ENCODE measurements around the gene ZBED2.

ZBED2 gene

GRCh38 chr3:111592936-111593335 is 2.2 kb downstream of the ZBED2 start:
- Mint-ChIP-seq H3K27me3 (no peaks in the 10 kb centered on the region), H3K4me1 (ENCODE audit: low read depth) (peaks cover 82% of the 10 kb centered on the region), H3K27ac (peak overlapping the region; percentile 99), H3K9me3 (no peaks in the 10 kb centered on the region), H3K4me3 (peak overlapping the region; percentile 98), H3K36me3 (ENCODE audit: low read depth) (peaks cover 78% of the 10 kb centered on the region)

- Mint-ChIP-seq H3K36me3 (ENCODE audit: low read depth) (peaks cover 79% of the 10 kb centered on the region), H3K4me1 (ENCODE audit: low read depth) (peaks cover 82% of the 10 kb centered on the region), H3K27ac (peak overlapping the region; percentile 99), H3K4me3 (peak overlapping the region; percentile 98), H3K9me3 (no peaks in the 10 kb centered on the region), H3K27me3 (no peaks in the 10 kb centered on the region)
These were observed 3.0 kb downstream of the ZBED2 start for GRCh38 chr3:111592143-111592542.

- H3K4me3 Mint-ChIP-seq: peak overlapping the region; percentile 98
- peak overlapping the region; percentile 99 for H3K27ac Mint-ChIP-seq
- H3K9me3 Mint-ChIP-seq: peaks cover 4% of the 10 kb centered on the region
- H3K27me3 Mint-ChIP-seq: no peaks in the 10 kb centered on the region
- peaks cover 82% of the 10 kb centered on the region for H3K4me1 Mint-ChIP-seq (ENCODE audit: low read depth)
- H3K36me3 Mint-ChIP-seq (ENCODE audit: low read depth): peaks cover 85% of the 10 kb centered on the region
These were observed 3.6 kb downstream of the ZBED2 start for GRCh38 chr3:111591555-111591954.

DNA sequence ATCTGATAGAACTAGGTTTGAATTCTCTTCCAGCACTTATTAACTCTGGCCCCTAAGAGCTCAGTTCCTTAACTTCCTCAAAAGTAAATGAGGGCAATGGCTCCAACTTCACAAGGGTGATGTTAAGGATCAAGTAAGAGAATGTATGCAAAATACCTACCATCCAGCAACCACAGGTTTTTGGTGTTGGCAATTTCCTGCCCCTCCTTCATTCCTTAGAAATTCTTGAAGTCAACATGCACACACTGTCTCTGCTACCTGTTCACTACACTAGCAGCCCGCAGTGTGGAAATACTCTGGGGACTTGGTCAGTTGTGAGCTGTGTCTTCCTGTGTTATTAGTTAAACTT is 5.0 kb downstream of the ZBED2 start:
- Mint-ChIP-seq H3K4me3 (peak overlapping the region; percentile 98), H3K9me3 (peaks cover 8% of the 10 kb centered on the region), H3K4me1 (ENCODE audit: low read depth) (peaks cover 77% of the 10 kb centered on the region), H3K36me3 (ENCODE audit: low read depth) (peaks cover 94% of the 10 kb centered on the region), H3K27ac (peak overlapping the region; percentile 71), H3K27me3 (no peaks in the 10 kb centered on the region)

DNA sequence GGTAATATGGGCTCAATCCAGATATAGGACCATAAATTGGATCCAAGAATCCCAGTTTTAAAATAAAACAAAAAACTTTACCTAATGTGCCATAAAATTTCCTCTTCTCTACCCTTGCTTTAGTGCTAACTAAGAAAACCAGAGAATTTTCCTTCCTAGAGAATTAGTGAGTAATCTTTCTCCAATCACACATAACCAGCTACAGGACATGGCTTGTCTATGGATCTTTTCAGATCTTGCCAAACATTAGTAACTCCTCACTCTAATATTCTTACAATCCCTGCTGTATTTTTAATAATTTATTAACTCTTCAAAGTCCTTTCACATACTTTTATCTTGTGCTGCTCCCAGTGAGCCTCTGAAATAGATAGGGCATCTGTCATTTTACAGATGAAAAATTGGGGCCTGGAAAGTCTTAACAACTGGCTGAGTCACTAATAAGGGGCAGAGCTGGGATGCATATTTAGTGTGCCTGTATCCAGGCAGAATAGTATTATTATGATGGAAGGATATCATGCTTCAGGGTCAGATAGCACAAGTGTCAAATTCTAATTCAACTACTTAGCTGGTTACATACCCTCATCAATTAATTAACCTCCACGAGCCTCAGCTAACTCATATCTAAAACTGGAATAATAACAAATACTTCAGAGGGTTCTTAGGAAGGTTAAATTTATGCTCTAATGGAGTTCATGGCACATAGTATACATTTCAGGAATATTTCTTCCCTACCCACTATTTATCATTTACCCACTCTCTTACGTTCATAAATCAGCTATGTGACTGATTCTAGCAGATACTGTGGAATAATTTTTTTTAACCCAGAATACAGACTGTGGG is 5.6 kb downstream of the ZBED2 start:
- Mint-ChIP-seq H3K36me3 (ENCODE audit: low read depth) (peaks cover 94% of the 10 kb centered on the region), H3K27ac (peak overlapping the region; percentile 71), H3K4me1 (ENCODE audit: low read depth) (peaks cover 76% of the 10 kb centered on the region), H3K9me3 (peaks cover 12% of the 10 kb centered on the region), H3K27me3 (no peaks in the 10 kb centered on the region), H3K4me3 (peak overlapping the region; percentile 98)

- peak overlapping the region; percentile 14 for H3K27ac Mint-ChIP-seq
- H3K4me1 Mint-ChIP-seq (ENCODE audit: low read depth): peaks cover 74% of the 10 kb centered on the region
- peaks cover 93% of the 10 kb centered on the region for H3K36me3 Mint-ChIP-seq (ENCODE audit: low read depth)
- no peaks in the 10 kb centered on the region for H3K27me3 Mint-ChIP-seq
- no peak overlapping the region for H3K4me3 Mint-ChIP-seq
- H3K9me3 Mint-ChIP-seq: peaks cover 18% of the 10 kb centered on the region
These were observed 6.6 kb downstream of the ZBED2 start for GRCh38 chr3:111588527-111588926.

DNA sequence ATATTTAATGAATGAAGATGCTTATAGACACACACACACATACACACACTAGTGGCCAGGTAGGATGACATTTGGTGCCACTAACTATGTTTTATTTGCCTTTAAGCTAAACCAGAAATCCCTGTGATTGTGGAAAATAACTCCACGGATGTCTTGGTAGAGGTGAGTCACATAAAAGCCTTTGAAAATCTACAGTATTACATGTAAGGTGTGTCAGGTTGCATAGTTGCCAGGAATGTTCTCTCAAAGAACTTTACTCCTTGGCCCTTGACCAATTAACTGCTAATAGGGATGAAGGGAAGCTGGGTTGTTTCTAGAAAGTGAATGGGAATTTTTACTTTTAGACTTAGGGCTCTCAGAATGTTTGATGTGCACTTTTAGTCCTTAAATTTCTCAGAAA is 9.9 kb downstream of the ZBED2 start:
- H3K27ac Mint-ChIP-seq: no peak overlapping the region
- peaks cover 87% of the 10 kb centered on the region for H3K4me1 Mint-ChIP-seq (ENCODE audit: low read depth)
- H3K27me3 Mint-ChIP-seq: no peaks in the 10 kb centered on the region
- peaks cover 18% of the 10 kb centered on the region for H3K9me3 Mint-ChIP-seq
- peaks cover 92% of the 10 kb centered on the region for H3K36me3 Mint-ChIP-seq (ENCODE audit: low read depth)
- no peak overlapping the region for H3K4me3 Mint-ChIP-seq

DNA sequence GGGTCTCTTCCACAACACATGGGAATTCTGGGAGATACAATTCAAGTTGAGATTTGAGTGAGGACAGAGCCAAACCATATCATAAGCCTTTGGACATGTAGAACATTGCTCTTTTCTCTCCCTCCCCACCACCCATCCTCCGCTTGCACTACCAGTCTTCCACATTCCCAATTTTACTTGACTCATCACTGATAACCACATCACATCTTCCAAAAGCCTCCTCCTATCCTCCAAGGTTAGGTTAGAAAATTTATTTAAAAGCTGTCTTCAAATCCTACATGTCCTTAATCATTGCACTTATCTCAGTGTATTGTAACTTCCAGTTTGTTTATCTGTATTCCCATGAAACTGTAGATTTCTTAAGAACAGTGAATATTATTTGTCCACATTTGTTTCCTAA is 10.4 kb downstream of the ZBED2 start:
- Mint-ChIP-seq H3K4me3 (no peak overlapping the region), H3K27me3 (no peaks in the 10 kb centered on the region), H3K36me3 (ENCODE audit: low read depth) (peaks cover 92% of the 10 kb centered on the region), H3K4me1 (ENCODE audit: low read depth) (peaks cover 87% of the 10 kb centered on the region), H3K9me3 (peaks cover 18% of the 10 kb centered on the region), H3K27ac (peak overlapping the region; percentile 61)

DNA sequence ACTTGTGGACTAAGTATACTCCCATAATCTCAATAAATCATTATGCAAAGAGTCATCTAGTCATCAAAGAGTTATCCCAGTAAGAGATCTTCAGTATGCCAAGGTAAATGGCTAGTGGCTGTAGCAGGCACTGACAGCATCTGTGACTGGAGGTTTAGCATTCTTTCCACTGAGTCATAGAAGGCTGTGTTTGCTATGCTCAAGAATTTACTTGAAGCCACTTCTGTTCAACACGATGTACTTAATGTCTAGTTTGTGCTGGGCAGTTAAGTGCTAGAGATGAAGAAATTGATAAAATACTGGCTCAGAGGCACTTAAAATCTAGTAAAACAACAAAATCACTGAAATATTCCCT is 13.0 kb downstream of the ZBED2 start:
- H3K36me3 Mint-ChIP-seq (ENCODE audit: low read depth): peaks cover 95% of the 10 kb centered on the region
- peaks cover 18% of the 10 kb centered on the region for H3K9me3 Mint-ChIP-seq
- no peaks in the 10 kb centered on the region for H3K27me3 Mint-ChIP-seq
- peak overlapping the region; percentile 86 for H3K27ac Mint-ChIP-seq
- H3K4me1 Mint-ChIP-seq (ENCODE audit: low read depth): peaks cover 91% of the 10 kb centered on the region
- H3K4me3 Mint-ChIP-seq: peak overlapping the region; percentile 8

GRCh38 chr3:111581403-111582119 is 13.6 kb downstream of the ZBED2 start:
- Mint-ChIP-seq H3K27ac (peak overlapping the region; percentile 86), H3K9me3 (peaks cover 14% of the 10 kb centered on the region), H3K4me1 (ENCODE audit: low read depth) (peaks cover 91% of the 10 kb centered on the region)

GRCh38 chr3:111579495-111579894 is 15.7 kb downstream of the ZBED2 start:
- Mint-ChIP-seq H3K4me3 (no peak overlapping the region), H3K36me3 (ENCODE audit: low read depth) (peaks cover 88% of the 10 kb centered on the region), H3K4me1 (ENCODE audit: low read depth) (peaks cover 85% of the 10 kb centered on the region), H3K27me3 (no peaks in the 10 kb centered on the region), H3K9me3 (peaks cover 6% of the 10 kb centered on the region), H3K27ac (peak overlapping the region; percentile 74)

More at GRCh38 chr3:111581403-111582119, 13.6 kb downstream of the ZBED2 start:
- Mint-ChIP-seq H3K36me3 (ENCODE audit: low read depth) (peaks cover 95% of the 10 kb centered on the region), H3K27me3 (no peaks in the 10 kb centered on the region), H3K4me3 (peak overlapping the region; percentile 42)

- H3K9me3 Mint-ChIP-seq: peaks cover 1% of the 10 kb centered on the region
- H3K4me1 Mint-ChIP-seq (ENCODE audit: low read depth): peaks cover 81% of the 10 kb centered on the region
- peaks cover 84% of the 10 kb centered on the region for H3K36me3 Mint-ChIP-seq (ENCODE audit: low read depth)
- H3K27ac Mint-ChIP-seq: peak overlapping the region; percentile 74
- H3K27me3 Mint-ChIP-seq: no peaks in the 10 kb centered on the region
- H3K4me3 Mint-ChIP-seq: peak overlapping the region; percentile 22
These were observed 16.3 kb downstream of the ZBED2 start for GRCh38 chr3:111578867-111579266.

GRCh38 chr3:111577798-111578685 is 17.1 kb downstream of the ZBED2 start:
- Mint-ChIP-seq H3K4me1 (ENCODE audit: low read depth) (peaks cover 81% of the 10 kb centered on the region), H3K27ac (peak overlapping the region; percentile 74), H3K9me3 (no peaks in the 10 kb centered on the region), H3K4me3 (peak overlapping the region; percentile 22), H3K27me3 (no peaks in the 10 kb centered on the region), H3K36me3 (ENCODE audit: low read depth) (peaks cover 80% of the 10 kb centered on the region)

DNA sequence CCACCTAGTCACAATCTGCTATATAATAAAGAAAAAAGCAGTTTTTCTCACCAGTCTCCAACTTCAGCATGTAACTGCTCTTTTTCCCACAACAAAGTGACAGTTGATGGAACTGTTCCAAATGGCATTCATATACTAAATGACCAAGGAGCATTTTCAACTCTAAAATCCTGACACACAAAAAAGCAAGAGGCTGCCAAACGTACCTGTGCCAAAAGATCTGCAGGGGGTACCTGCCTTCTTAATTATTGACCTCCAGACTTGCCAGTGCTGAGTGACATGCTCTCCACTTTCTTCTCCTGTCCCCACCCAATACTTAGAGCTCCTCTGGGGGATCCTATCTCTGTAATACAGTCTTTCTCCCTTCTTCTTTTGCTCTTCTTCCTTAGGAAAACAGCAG is 18.0 kb downstream of the ZBED2 start:
- Mint-ChIP-seq H3K27ac (no peak overlapping the region), H3K36me3 (ENCODE audit: low read depth) (peaks cover 76% of the 10 kb centered on the region), H3K9me3 (no peaks in the 10 kb centered on the region), H3K4me1 (ENCODE audit: low read depth) (peaks cover 81% of the 10 kb centered on the region), H3K27me3 (no peaks in the 10 kb centered on the region), H3K4me3 (no peak overlapping the region)
